ENCODE data around the gene GRHL1. TPM values are rescaled to one million over a fixed set of nuclear protein-coding genes. Genes with fewer than 3 reads are reported as not detected.

Gene GRHL1, protein sequence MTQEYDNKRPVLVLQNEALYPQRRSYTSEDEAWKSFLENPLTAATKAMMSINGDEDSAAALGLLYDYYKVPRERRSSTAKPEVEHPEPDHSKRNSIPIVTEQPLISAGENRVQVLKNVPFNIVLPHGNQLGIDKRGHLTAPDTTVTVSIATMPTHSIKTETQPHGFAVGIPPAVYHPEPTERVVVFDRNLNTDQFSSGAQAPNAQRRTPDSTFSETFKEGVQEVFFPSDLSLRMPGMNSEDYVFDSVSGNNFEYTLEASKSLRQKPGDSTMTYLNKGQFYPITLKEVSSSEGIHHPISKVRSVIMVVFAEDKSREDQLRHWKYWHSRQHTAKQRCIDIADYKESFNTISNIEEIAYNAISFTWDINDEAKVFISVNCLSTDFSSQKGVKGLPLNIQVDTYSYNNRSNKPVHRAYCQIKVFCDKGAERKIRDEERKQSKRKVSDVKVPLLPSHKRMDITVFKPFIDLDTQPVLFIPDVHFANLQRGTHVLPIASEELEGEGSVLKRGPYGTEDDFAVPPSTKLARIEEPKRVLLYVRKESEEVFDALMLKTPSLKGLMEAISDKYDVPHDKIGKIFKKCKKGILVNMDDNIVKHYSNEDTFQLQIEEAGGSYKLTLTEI
- total RNA-seq, result 1 to 10 TPM in 5 of 9 donors, under 1 TPM in 3, not detected in 1; 0.57 to 2.6 (median 1.3) TPM
- 1 to 10 TPM in 2 of 3 donors, under 1 TPM in 1; 0.98 to 1.2 (median 1.1) TPM for polyA plus RNA-seq
- long read RNA-seq, donor 1, result 0 reads
- long read RNA-seq, donor 2, result 0 reads
- long read RNA-seq, donor 3, result 0 reads
- long read RNA-seq, donor 4, result 0 reads
- long read RNA-seq, donor 5, partial matches to known transcripts, result 0 of 2 reads
- long read RNA-seq, donor 5, other reads (novel, unspliced or antisense), result 1 of 2 reads
- long read RNA-seq, donor 6, result 0 reads
- long read RNA-seq, donor 7, result 0 reads
- long read RNA-seq, donor 8, result 0 reads
- long read RNA-seq, donor 9, result 0 reads
- long read RNA-seq, donor 10, result 0 reads

DNA sequence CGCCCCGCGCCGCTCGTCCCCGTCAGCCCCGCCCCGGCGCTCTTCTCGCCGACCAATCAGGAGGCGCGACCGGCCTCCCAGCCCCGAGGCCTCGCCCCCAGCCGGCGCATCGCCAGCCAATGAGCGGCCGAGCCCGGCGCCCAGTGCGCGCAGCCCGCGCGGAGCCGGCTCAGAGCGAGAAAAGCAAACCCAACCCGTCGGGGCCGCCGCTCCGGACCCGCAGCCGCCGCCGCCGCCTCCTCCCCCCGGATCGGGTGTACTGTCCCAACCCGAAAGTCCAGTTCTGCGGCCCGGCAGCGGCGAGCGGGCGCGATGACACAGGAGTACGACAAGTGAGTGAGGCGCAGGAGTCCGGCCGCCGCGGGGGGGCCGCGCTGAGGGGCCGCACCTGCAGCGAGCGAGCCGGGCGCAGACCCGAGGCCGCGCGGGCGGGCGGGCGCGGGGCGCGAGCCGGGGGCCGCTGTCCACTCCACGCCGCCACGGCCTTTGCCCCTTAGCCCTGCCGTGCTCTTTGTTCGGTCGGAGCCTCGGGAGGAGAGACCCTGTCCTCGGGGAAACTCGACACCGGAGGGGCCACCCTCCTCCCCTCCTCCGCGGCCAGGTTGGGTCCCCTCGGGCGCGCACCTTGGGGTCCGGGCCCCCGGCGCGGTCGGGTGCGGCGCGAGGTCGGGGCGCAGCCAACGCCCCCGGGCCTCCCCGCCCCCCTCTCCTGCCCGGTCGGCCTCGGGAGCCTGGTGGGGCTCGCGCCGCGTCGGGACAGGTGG lies at the start of gene GRHL1:
Gene GRHL1, plus strand, starts transcription at position 172 of the 764 bp plus-strand sequence. Its CDS starts 141 bp downstream, at position 313.
- Histone ChIP-seq H3K4me3 (peak within 1 kb of the TSS; percentile 45 to 89 (median 60)), H3K4me1 (replicated peaks in 1 of 2) (peaks cover 0 to 25% of the 10 kb centered on the region in 2 donors), H3K27ac (peak within 1 kb of the TSS in 3 of 5 donors; percentile 47 to 84 (median 72)), H3K36me3 (replicated peaks in 1 of 2) (no peaks in the 10 kb centered on the region), H3K9me3 (replicated peaks in 1 of 3) (no peaks in the 10 kb centered on the region), H3K27me3 (no peaks in the 10 kb centered on the region)
- intact Hi-C loops (cut with DNase I), result loop anchor here in 1 of 2 donors (5.0 kb wide), 1 partner anchor 139 kb away; no protein-coding TSS in a partner anchor
- 0 to 2% (median 0%) methylated on average over 6 to 107 of the region's 111 CpGs for WGBS, 4 donors
- TF ChIP-seq, protein P1, sequence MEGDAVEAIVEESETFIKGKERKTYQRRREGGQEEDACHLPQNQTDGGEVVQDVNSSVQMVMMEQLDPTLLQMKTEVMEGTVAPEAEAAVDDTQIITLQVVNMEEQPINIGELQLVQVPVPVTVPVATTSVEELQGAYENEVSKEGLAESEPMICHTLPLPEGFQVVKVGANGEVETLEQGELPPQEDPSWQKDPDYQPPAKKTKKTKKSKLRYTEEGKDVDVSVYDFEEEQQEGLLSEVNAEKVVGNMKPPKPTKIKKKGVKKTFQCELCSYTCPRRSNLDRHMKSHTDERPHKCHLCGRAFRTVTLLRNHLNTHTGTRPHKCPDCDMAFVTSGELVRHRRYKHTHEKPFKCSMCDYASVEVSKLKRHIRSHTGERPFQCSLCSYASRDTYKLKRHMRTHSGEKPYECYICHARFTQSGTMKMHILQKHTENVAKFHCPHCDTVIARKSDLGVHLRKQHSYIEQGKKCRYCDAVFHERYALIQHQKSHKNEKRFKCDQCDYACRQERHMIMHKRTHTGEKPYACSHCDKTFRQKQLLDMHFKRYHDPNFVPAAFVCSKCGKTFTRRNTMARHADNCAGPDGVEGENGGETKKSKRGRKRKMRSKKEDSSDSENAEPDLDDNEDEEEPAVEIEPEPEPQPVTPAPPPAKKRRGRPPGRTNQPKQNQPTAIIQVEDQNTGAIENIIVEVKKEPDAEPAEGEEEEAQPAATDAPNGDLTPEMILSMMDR (IDR thresholded peaks at IDR 0.05), result no peak
- TF ChIP-seq POLR2A (IDR thresholded peaks at IDR 0.05), result peak in 1 of 2 donors; percentile 76
- peak; percentile 89 to 95 (median 94) for DNase-seq

DNA sequence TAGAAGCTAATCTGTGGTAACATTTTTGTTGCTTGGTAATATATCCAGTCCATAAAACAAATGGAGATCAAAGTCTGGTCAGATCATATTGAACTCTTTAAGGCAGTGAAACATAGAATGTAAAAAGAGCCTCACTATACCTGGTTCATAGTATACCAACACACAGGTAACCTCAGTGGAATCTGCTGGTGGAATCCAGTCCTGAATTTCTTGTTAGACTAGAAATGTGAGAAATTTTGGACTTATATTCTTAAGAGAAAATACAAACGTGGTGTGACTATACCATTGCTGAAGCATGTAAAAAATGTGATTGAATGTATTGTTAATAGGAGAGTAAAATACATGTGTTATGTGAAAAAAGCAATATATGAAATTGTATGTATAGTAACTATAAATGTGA lies 46.1 kb upstream of the GRHL1 start:
- WGBS, 4 donors, result 84 to 93% (median 88%) methylated on average over 1 of the region's 1 CpG
- Histone ChIP-seq H3K4me1 (replicated peaks in 1 of 2) (no peaks in the 10 kb centered on the region), H3K27ac (no peak overlapping the region), H3K36me3 (replicated peaks in 1 of 2) (no peaks in the 10 kb centered on the region), H3K27me3 (no peaks in the 10 kb centered on the region), H3K9me3 (replicated peaks in 1 of 3) (no peaks in the 10 kb centered on the region), H3K4me3 (no peak overlapping the region)
- intact Hi-C loops (cut with DNase I), result no loop called here
- DNase-seq, result no peak
- TF ChIP-seq, protein P1 (IDR thresholded peaks at IDR 0.05), result no peak
- TF ChIP-seq POLR2A (IDR thresholded peaks at IDR 0.05), result no peak

DNA sequence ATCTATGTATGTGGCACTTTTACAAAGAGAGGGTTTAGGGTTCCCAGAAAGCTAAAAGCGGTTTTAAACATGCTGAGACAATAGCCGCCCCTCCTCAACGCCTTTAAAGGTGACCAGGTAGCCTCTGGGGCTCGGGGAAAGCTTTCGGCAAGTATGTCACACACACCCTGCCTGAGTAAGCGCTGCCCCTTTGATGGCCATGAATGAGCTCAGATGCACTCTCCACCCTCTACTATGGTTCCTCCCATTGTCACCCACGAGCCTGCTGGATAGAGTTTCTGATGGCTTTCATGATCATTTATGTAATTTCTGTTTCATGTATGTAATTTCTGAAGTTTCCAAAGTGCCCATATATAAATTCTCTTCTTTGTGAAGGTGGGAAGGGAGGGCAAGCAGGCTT lies 44.1 kb upstream of the GRHL1 start:
- no peak for DNase-seq
- Histone ChIP-seq H3K4me3 (no peak overlapping the region), H3K27ac (no peak overlapping the region), H3K36me3 (replicated peaks in 1 of 2) (no peaks in the 10 kb centered on the region), H3K4me1 (replicated peaks in 1 of 2) (no peaks in the 10 kb centered on the region), H3K9me3 (replicated peaks in 1 of 3) (no peaks in the 10 kb centered on the region), H3K27me3 (no peaks in the 10 kb centered on the region)
- WGBS, 4 donors, result 94 to 99% (median 95%) methylated on average over 7 of the region's 7 CpGs
- TF ChIP-seq, protein P1 (IDR thresholded peaks at IDR 0.05), result no peak
- TF ChIP-seq POLR2A (IDR thresholded peaks at IDR 0.05), result no peak
- intact Hi-C loops (cut with DNase I), result no loop called here
